ENCODE data around the gene MKNK2. TPM values are rescaled to one million over a fixed set of nuclear protein-coding genes. Genes with fewer than 3 reads are reported as not detected.

Gene MKNK2
- total RNA-seq, 1 donor from 2014 or later: 154 TPM

DNA sequence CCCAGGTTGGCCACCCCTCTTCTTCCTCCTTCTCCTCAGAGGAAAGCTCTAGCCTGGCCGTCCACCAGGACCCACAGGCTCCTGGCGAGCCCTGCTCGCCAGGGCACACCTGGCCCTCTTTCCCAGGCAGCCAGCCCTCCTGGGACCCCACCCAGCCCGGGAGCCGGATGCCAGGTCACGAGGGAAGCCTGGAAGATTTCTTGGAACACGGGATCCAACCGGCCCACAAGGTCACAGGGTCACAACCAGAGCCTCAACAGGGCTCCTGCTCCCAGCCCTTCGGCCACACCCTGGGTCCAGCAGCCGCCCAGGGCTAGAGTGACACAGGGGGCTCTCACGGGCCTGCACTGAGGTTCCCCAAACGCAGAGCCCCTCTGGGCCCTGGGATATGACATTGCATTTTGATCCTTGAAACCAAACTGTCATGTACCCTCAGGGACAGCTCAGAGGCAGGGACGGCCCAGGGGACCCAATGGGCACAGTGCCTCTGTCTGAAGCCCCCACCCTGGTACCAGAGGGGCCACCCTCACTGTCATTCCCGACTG lies 5.5 kb downstream of the MKNK2 start:
- H3K4me3 ChIP-seq (ENCODE audit: low read depth, low read length): no peak overlapping the region
- TF ChIP-seq, protein P1, sequence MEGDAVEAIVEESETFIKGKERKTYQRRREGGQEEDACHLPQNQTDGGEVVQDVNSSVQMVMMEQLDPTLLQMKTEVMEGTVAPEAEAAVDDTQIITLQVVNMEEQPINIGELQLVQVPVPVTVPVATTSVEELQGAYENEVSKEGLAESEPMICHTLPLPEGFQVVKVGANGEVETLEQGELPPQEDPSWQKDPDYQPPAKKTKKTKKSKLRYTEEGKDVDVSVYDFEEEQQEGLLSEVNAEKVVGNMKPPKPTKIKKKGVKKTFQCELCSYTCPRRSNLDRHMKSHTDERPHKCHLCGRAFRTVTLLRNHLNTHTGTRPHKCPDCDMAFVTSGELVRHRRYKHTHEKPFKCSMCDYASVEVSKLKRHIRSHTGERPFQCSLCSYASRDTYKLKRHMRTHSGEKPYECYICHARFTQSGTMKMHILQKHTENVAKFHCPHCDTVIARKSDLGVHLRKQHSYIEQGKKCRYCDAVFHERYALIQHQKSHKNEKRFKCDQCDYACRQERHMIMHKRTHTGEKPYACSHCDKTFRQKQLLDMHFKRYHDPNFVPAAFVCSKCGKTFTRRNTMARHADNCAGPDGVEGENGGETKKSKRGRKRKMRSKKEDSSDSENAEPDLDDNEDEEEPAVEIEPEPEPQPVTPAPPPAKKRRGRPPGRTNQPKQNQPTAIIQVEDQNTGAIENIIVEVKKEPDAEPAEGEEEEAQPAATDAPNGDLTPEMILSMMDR (conservative IDR thresholded peaks at IDR 0.05; ENCODE audit: low read depth, low read length): no peak
- no peak for DNase-seq (ENCODE audit: low read depth)

DNA sequence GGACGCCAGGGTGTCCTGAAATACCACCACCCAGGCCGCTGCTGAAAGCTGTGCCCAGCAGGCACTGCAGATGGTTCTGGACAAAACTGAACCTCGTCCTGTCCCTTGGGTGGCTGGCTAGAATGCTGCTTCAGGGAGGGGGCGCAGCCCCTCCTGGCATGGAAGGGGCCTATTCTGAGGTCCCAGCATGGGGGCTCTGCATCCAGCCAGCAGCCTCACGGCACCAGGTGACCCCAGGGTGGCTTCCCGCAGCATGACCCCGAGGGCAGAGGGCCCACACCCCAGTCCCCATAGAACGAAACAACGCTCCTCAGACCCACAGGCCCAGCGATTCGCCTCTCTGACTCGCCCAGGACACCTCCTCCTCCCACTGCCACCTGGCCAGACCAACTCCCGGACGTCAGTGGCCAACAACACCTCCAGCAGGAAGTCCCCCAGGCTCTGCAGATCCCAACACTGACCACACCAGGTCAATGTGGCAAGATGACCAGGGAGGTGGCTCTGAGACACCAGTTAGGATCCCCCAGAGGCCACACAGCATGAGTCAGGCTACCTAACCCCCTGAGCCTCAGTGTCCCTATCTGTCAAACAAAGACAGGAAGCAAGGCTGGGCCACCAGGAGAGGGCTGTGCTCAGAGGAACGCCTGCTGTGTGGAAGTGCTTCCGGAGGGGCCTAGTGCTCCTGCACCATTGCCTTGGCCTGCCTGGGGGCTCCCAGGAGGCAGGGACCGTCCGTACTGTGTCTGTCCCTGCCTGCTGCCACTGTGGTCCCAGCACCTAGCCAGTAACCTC lies 6.1 kb downstream of the MKNK2 start:
- TF ChIP-seq, protein P1 (conservative IDR thresholded peaks at IDR 0.05; ENCODE audit: low read depth, low read length): no peak
- no peak overlapping the region for H3K4me3 ChIP-seq (ENCODE audit: low read depth, low read length)
- no peak for DNase-seq (ENCODE audit: low read depth)

DNA sequence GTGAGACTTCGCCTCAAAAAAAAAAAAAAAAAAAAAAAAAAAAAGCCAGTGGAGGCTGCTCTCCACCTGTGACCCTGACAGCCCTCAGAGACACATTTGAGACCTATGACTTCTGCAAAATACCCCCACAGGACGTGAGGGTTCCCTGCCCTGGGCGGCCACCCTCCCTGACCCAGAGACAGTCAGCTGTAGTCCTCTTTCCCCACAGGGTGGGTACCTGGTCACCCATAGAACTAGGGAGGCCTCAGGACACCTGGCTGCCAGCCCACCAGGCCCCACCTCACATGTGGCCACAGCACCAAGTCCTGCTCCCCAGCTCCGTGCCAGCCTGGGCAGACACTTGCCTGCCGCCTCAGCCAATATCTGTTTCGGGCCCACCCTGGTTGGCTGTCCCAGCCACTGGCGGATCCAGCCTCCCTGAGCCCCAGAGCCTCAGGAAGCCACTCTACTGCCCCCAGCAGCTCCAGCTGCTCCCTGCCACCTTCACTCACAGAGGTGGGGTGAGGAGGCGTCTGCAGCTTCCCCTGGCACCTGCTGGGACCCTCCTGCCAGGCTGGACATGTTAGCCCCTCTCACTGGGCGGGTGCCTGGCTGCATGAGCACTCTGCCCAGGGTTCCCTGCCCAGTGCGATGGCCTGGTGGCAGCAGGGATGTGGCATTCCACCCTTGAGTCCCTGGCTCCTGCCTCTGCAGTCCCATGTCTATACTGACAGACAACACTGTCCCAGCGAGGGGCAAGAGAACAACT lies 6.9 kb downstream of the MKNK2 start:
- H3K4me3 ChIP-seq (ENCODE audit: low read depth, low read length): no peak overlapping the region
- DNase-seq (ENCODE audit: low read depth): no peak
- TF ChIP-seq, protein P1 (conservative IDR thresholded peaks at IDR 0.05; ENCODE audit: low read depth, low read length): no peak

DNA sequence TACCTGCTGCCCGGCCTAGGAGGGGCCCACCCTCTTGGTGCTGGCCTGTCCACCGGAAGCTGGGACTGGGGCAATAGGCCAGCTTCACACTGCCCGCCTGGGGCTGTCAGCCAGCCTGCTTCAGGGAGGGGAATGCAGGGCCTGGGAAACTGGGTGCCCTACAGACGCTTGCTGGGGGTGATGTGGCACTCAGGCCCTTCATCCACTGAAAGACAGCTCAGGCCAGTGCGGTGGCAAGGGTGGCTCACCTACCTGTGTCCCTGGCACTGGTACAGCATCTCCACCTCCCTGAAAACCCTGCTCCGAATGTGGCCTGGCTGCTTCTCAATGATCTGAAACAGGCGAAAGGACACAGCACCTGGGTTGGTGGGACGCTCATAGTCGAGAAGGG lies 7.8 kb downstream of the MKNK2 start:
- H3K4me3 ChIP-seq (ENCODE audit: low read depth, low read length): no peak overlapping the region
- TF ChIP-seq, protein P1 (conservative IDR thresholded peaks at IDR 0.05; ENCODE audit: low read depth, low read length): no peak
- DNase-seq (ENCODE audit: low read depth): no peak

DNA sequence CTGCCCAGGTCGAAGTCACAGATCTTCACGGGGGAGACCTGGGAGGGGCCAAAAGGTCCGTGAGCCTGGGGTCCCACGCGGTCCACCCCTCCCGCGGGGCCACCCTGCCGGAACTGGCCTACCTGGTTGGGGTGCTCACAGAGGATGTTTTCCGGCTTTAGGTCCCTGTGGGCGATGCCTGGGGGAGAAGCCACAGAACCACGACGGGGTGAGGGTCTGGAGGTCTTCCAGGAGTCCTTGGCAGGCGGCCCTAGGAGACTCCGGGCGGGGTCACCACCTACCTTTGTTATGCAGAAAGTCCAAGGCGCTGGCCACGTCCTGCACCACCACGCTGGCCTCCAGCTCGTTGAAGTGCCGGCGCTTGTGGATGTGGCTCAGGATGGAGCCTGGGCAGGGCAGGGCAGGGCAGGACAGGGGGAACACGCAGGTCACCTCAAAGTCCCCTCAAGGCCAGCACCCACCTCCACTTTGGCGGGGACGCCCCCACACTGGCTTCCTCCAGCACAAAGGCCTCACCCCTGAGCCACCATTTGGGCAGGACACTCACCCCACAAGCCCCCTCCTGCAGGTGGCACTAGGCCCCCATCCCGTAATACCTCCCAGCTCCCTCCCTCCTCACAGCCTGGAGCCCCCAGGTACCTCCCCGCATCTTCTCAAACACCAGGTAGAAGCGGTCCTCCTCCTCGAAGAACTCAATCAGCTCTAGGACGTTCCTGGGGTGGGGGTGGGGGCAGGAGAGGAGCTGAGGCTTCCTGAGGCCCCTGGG lies 8.4 kb downstream of the MKNK2 start:
- DNase-seq (ENCODE audit: low read depth): no peak
- TF ChIP-seq, protein P1 (conservative IDR thresholded peaks at IDR 0.05; ENCODE audit: low read depth, low read length): no peak
- H3K4me3 ChIP-seq (ENCODE audit: low read depth, low read length): peak overlapping the region; percentile 30

DNA sequence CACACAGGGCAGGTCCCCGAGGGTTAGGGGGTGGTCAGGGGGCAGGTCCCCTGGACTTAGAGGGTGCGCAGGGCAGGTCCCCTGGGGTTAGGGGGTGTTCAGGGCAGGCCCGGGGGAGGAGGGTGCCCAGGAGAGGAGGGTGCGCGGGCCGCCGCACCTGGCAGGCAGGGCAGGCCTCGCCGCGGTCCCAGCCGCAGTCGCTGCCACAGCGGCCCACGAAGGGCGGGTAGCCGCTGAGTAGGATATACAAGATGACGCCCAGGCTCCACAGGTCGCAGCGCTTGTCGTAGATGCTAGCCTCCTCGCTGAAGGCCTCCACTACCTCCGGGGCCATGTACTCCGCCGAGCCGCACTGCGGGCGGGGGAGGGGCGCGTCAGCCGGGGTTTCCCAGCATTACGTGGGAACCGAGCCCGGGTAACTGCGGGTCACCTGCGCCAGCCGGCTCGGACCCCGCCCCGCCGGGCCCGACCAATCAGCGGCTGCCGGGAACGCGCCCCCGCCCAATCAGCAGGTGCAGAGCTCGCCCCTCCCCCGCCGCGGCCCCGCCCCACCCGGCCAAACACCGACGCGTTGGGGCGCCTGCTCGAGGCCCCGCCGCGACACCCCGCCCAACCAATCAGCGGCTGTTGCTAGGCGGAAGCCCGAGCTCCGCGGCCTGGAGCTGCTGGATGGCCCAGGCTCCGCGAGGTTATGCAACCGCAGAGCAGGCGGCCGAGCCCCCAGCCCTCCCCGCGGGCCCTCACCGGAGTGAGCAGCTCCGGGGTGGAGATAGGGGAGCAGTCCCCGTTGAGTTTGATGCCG lies 9.2 kb downstream of the MKNK2 start:
- H3K4me3 ChIP-seq (ENCODE audit: low read depth, low read length): peak overlapping the region; percentile 33
- TF ChIP-seq, protein P1 (conservative IDR thresholded peaks at IDR 0.05; ENCODE audit: low read depth, low read length): no peak
- DNase-seq (ENCODE audit: low read depth): no peak
